ENCODE data around the gene VASN. TPM values are rescaled to one million over a fixed set of nuclear protein-coding genes. Genes with fewer than 3 reads are reported as not detected.
A peak's percentile ranks its signal among the peaks of the same experiment; 100 is the strongest.

The VASN gene
- total and polyA plus RNA-seq, 9 of the 15 experiments (the other 6 are each of a cell fraction or from before 2014, with no cell fraction given) = 0.01 to 2.5 (median 0.41) TPM; not detected in 1

- TF ChIP-seq FOXP4 (CRISPR knock-in tag; IDR thresholded peaks at IDR 0.05; ENCODE audit: borderline replicate concordance) (0 out of 2 replicates have a peak, but pooled peaks have one; percentile 62), FOXK1 (CRISPR knock-in tag; IDR thresholded peaks at IDR 0.05; ENCODE audit: borderline replicate concordance) (no peak; the same call in 1 of the 2 replicates), ZNF408 (CRISPR knock-in tag; IDR thresholded peaks at IDR 0.05; ENCODE audit: low read depth) (no peak), ELK1 (CRISPR knock-in tag; IDR thresholded peaks at IDR 0.05) (no peak), SIN3A (IDR thresholded peaks at IDR 0.05; ENCODE audit: borderline replicate concordance in 2 of 2, control insufficient read depth in 1 of 2, low read depth in 2 of 2, low read length in 2 of 2) (peak; percentile 67 to 81; a peak in 2 of 4 replicates), ETS1 (conservative IDR thresholded peaks at IDR 0.05; ENCODE audit: control insufficient read depth, low read depth, low read length) (no peak; the same call in 1 of the 2 replicates), ZNF639 (CRISPR knock-in tag; conservative IDR thresholded peaks at IDR 0.05 in 1 of 2, IDR thresholded peaks at IDR 0.05 in 1 of 2) (peak in 1 of 2 experiments; percentile 66; a peak in 1 of 4 replicates), ZNF398 (CRISPR knock-in tag; IDR thresholded peaks at IDR 0.05) (no peak), ZNF507 (tag; conservative IDR thresholded peaks at IDR 0.05) (no peak), CEBPB (tag; IDR thresholded peaks at IDR 0.05) (peak; percentile 68; the same call in 1 of the 2 replicates), PPARD (CRISPR knock-in tag; IDR thresholded peaks at IDR 0.05) (no peak), ZNF77 (CRISPR knock-in tag; IDR thresholded peaks at IDR 0.05) (no peak), ZNF197 (CRISPR knock-in tag; IDR thresholded peaks at IDR 0.05; ENCODE audit: low read depth) (peak; percentile 87; the same call in 1 of the 2 replicates), VEZF1 (CRISPR knock-in tag; IDR thresholded peaks at IDR 0.05) (no peak)
Observed at GRCh38 chr16:4425378-4426020, 53.9 kb downstream of the VASN start, which contains the start of gene DNAJA3 (continued).

Measured in K562 (cell line).